HG03064 (cell line): ENCODE data around the gene MAPK10.

Source experiments
- ATAC-seq: cut with Tn5 transposase; IDR thresholded peaks from one replicate; pipeline ENCODE4 v1.9.1; 2021; ENCODE audit warnings: low read depth; ENCODE audit not compliant: unreplicated experiment

The MAPK10 gene

DNA sequence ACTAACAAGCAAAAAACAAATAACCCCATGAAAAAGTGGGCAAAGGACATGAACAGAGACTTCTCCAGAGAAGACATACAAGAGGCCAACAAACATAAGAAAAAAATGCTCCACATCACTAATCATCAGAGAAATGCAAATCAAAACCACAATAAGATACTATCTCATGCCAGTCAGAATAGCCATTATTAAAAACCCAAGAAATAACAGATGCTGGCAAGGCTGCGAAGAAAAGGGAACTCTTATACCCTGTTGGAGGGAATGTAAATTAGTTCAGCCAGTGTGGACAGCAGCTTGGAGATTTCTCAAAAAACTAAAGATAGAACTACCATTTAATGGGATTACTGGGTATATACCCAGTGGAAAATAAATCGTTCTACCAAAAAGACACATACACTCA lies 79.6 kb downstream of the MAPK10 start:
- no peak for ATAC-seq

GRCh38 chr4:86279293-86279960 lies 80.4 kb downstream of the MAPK10 start:
- no peak for ATAC-seq

GRCh38 chr4:86278126-86278525 lies 81.7 kb downstream of the MAPK10 start:
- ATAC-seq, result no peak

DNA sequence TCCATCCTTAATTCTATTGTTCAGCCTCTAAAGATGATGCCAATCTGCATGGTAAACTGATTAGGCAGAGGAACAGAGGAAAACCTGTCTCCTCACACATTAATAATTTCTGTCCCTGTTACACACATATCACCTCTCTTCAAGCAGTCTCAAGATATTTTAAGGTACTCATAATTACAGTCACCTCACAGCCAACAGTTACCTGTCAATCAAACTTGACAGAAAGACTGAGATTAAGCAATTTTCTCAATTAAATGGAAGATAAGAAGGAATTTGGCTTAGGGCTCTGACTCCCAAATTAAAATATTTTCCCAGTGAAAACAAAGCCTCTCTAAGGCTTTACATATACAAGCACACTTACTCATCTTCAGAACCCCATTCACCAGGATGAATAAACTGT lies 85.2 kb downstream of the MAPK10 start:
- no peak for ATAC-seq

GRCh38 chr4:86272669-86273068 lies 87.2 kb downstream of the MAPK10 start:
- ATAC-seq, result no peak

- no peak for ATAC-seq
Observed at GRCh38 chr4:86271057-86271456, 88.8 kb downstream of the MAPK10 start.

DNA sequence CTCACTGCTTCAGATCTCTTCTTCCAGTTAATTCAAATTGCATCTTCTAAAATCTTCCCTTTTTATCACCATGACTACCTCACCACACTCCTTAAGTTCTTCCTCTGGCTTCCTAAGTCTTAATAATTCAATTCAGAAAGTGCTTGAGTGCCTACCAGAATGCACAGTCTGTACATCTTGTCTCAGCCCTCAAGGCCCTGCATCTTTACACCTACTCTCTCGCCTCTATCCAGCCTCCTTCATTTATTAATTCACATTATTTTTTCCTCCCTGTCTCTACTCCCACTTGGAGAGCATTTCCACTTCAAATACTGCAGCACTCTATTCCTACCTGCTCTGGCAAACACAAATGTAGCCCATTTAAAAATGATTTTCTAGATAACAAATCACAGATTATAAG lies 90.5 kb downstream of the MAPK10 start:
- ATAC-seq, result no peak

DNA sequence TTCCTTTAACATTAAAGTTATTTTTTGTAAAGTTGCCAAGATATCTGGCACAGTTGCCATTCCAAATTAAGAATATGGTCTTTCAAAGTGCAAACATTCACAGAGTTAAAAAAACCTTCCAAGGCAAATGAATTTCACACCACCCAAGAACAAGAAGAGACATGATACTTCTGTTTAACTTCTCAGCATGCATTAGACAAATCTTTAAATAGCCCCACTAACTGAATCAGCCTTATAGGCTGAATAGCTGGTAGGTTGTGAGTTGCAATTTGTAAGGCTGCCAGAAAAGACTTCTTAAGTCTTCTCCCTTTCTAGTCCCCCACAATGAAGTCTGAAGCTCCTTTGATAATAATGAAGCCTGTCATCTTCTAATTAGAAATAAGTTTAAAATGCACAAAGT lies 95.6 kb downstream of the MAPK10 start:
- no peak for ATAC-seq

- ATAC-seq, result no peak
Observed at GRCh38 chr4:86261636-86262035, 98.2 kb downstream of the MAPK10 start.

GRCh38 chr4:86256086-86256485 lies 103.8 kb downstream of the MAPK10 start:
- ATAC-seq, result no peak

- ATAC-seq, result no peak
Observed at GRCh38 chr4:86250619-86251018, 109.2 kb downstream of the MAPK10 start.

DNA sequence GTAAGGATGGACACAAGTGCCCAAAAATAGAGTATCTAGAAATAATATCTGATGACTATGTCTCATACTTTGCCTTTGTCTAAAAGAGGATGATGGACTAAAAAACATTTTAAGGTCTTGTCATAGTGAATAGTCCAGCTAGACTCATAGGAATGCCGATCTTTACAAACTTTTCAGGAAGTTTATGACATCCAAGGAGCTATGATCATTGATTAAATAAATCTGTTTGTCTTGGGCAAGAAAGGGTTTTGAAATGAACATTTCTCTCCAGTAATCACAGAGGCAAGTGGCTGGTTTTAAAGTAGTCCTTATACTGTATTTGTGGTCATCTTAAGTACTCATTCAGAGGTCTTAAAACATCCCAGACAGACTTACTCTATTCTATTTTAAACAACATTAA lies 109.8 kb downstream of the MAPK10 start:
- ATAC-seq, result no peak

DNA sequence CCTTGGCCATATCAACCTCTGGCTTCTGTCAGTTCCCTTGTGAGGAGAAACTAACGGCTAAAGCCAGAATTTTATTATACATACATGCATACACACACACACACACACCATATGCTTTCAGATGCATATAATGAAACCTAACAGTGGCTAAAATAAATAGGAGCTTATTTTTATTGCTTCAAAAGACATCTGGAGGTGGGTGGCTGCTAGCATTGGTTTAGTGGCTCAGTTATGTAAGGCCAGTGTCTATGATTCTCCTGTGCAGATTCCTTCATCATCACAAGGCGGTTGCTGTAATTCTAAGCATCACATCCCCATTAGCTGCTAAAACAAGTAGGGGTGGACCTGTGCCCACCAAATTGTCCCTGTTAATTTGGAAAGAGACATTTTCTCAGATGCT lies 110.8 kb downstream of the MAPK10 start:
- no peak for ATAC-seq

- ATAC-seq, result no peak
Observed at GRCh38 chr4:86247906-86248305, 111.9 kb downstream of the MAPK10 start.

GRCh38 chr4:86247320-86247719 lies 112.5 kb downstream of the MAPK10 start:
- no peak for ATAC-seq

- no peak for ATAC-seq
Observed at GRCh38 chr4:86243750-86244149, 116.1 kb downstream of the MAPK10 start.

DNA sequence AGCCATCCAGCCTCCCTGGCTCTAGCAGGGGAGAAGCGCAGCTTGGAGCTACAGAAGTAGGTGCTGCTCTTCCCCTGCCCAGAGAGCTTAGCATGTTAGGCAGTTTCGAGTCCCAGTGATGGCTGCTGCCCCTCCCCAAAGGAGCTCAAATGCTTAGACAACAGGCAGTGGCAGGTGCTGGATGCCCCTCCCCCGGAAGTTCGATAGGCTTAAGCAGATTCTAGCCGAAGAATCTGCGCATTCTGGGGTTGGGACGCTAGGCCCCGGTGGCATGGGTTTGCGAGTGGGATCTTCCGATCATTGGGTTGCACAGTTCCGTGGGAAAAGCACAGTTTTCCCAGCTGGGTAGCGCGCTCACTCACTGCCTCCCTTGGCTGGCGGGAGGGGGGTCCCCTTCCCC lies 117.2 kb downstream of the MAPK10 start:
- ATAC-seq, result no peak

DNA sequence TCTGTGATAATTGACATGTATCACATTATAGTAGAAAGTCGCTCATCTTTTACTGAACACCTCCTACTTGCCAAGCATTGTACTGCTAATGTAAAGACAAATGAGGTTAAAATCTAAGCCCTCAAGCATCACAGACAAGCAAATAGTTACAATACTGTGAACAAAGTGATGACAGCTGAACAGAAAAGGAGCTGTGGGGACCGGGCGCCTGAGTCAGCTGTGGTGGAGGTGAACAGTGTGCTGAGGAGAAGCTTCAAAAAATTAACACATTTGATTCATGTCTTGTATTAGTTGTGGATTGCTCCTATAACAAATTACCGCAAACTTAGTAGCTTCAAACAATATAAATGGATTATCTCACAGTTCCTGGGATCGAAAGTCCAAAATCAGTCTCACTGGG lies 124.3 kb downstream of the MAPK10 start:
- ATAC-seq, result no peak

DNA sequence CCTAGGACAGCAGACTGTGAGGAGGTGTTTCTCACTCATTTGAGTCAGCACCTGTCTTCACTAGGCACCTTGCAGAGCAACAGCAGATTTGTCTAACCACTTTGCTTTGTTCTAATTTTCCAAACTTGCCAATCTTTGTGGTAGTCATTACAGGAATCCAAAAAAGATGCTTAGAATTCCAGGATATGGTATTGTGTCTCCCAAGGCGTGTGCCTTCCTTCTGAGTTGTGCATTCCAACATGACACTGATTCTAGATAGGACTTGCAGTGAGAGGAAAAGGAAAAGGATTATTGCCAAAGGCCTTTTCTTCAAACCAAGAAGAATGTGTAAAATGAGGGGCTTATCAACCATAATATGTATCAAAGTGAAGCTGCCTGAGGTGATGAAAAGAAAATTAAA lies 126.2 kb downstream of the MAPK10 start:
- ATAC-seq, result no peak

GRCh38 chr4:86233090-86233489 lies 126.8 kb downstream of the MAPK10 start:
- ATAC-seq, result no peak

GRCh38 chr4:86223472-86223871 lies 136.4 kb downstream of the MAPK10 start:
- no peak for ATAC-seq

DNA sequence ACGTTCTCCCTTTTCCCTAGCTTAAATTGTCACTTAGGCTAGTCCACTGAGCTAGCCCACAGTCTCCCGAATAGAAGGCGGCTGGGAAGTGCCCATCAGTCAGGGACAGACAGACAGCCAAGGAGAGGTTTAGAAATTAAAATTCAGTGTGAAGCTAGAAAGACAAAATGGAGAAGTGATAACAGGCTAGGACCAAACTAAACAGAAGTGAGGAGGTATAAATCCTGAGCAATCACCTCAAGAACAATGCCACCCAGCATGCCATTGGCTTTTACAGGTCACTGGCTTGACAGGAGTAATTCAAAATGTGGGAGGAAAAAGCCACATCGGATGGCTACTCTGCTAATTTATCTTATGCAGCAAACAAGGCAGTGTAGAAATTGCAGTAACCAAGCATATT lies 138.9 kb downstream of the MAPK10 start:
- no peak for ATAC-seq

GRCh38 chr4:86220121-86220520 lies 139.7 kb downstream of the MAPK10 start:
- ATAC-seq, result no peak
